ENCODE measurements around the gene SMARCA1.
"Not testable (repeated sequence)": the region's sequence is repeated elsewhere in the genome, so short reads cannot be mapped to it uniquely, and the experiment has no call there.

SMARCA1 gene

DNA sequence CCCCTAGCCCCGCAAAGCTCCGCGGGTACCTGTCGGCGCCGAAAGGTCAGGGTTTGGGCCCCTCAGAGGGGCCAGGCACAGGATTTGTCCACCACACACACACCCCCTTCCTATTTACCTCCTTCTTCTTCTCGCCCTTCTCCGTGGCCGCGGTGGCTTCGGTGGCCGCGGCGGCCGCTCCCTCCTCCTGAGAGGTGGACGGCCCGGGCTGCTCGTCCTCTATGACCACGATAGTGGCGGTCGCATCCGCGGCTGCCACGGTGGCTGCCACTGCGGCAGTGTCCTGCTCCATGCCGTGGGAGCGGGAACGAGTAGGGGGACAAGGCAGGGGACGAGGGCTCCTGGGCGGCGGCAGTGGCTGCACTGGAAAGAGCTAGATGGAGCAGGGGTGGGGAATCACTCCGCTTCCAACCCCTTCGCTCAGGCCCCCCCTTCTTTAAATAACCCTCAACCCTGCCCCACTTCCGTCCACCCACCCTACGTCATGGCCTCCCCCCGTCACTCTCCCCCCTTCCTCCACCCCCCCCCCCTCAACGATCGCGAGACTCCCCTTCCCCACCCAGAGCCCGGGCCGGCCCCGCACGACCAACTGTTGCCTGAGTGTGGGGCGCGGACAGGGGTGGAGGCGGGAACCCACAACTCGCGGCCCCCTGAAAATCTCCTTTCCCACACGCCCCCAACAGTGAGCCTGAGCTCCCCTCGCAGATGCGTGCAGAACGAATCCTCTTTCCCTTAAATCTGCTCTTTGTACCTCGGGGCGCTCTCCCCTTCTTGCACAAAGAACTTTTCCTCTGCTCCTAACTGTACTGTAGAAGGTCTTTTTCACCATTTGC, at the start of gene SMARCA1:
SMARCA1 (minus strand) TSS at position 412 of the 833 bp plus-strand sequence; CDS start at position 292, 120 bp downstream.
- Histone ChIP-seq H3K27ac (peak within 1 kb of the TSS; percentile 77), H3K9me3 (ENCODE audit: severe bottlenecking) (no peaks in the 10 kb centered on the region), H3K27me3 (ENCODE audit: insufficient read depth, low read depth, severe bottlenecking) (peaks cover 6% of the 10 kb centered on the region), H3K4me3 (ENCODE audit: low read depth, low read length) (peak within 1 kb of the TSS; percentile 74), H3K36me3 (no peaks in the 10 kb centered on the region)
- peak; percentile 62 for DNase-seq
- TF ChIP-seq CTCF (IDR thresholded peaks at IDR 0.05; ENCODE audit: low read depth, low read length): no peak

GRCh38 chrX:129572422-129572821, 49.1 kb upstream of the SMARCA1 start:
- no peak overlapping the region for H3K4me3 ChIP-seq (ENCODE audit: low read depth, low read length)
- H3K36me3 ChIP-seq: peaks cover 15% of the 10 kb centered on the region
- H3K9me3 ChIP-seq (ENCODE audit: severe bottlenecking): no peaks in the 10 kb centered on the region
- DNase-seq: no peak
- no peak for TF ChIP-seq CTCF (IDR thresholded peaks at IDR 0.05; ENCODE audit: low read depth, low read length)
- H3K27ac ChIP-seq: no peak overlapping the region
- H3K27me3 ChIP-seq (ENCODE audit: insufficient read depth, low read depth, severe bottlenecking): peaks cover 6% of the 10 kb centered on the region

GRCh38 chrX:129568349-129568748, 45.1 kb upstream of the SMARCA1 start:
- Histone ChIP-seq H3K27me3 (ENCODE audit: insufficient read depth, low read depth, severe bottlenecking) (peaks cover 6% of the 10 kb centered on the region), H3K36me3 (peaks cover 8% of the 10 kb centered on the region), H3K4me3 (ENCODE audit: low read depth, low read length) (no peak overlapping the region), H3K9me3 (ENCODE audit: severe bottlenecking) (no peaks in the 10 kb centered on the region), H3K27ac (no peak overlapping the region)
- DNase-seq: no peak
- no peak for TF ChIP-seq CTCF (IDR thresholded peaks at IDR 0.05; ENCODE audit: low read depth, low read length)

DNA sequence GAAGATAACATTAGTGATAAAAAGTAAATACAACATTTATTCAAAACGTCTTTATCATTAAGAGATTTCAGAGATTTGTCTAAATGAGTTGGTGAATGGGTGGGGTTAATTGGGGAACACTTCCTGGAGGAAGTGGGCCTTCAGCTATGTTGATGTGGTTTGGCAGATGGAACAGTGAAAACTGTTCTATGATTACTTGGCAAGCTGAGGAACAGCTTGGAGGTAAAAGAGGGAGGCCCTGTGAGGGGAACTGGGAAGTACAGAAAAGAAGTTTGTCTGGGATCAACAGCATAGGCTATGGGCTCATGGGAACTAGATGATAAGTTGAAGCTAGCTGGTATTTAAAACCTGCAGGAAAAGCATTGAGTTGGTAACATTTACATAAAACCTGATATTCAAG, 42.8 kb upstream of the SMARCA1 start:
- no peak for DNase-seq
- H3K27ac ChIP-seq: no peak overlapping the region
- no peak overlapping the region for H3K4me3 ChIP-seq (ENCODE audit: low read depth, low read length)
- no peaks in the 10 kb centered on the region for H3K9me3 ChIP-seq (ENCODE audit: severe bottlenecking)
- TF ChIP-seq CTCF (IDR thresholded peaks at IDR 0.05; ENCODE audit: low read depth, low read length): no peak
- peaks cover 19% of the 10 kb centered on the region for H3K36me3 ChIP-seq
- H3K27me3 ChIP-seq (ENCODE audit: insufficient read depth, low read depth, severe bottlenecking): peaks cover 6% of the 10 kb centered on the region

DNA sequence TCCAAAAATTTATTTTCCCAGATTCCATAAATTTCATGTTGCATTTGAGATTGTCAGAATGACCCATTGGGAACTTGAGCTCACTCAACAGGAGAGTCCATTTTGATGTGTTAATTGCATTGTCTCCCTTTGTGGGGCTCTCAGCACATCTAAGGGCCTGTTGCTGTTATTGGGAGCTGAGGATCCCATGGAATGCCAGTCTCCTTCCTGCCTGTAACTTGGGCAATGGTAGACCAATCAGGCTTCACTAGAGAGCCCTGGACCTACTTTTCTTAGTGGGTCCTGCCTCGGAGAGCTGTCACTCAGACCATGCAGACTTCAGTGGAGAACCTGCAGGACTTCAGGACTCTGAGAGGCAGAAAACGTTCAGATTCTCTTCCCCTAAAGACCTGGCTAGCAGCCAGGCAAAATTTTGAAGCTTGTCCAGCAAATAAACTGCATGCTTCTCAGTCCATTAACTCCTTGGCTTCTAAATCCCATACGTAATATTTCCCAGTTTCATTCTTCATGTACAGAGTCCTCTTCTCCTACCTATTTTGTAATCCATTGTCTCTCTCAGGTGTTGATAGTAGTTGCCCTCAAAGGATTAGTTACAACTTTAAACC, 41.9 kb upstream of the SMARCA1 start:
- DNase-seq: no peak
- Histone ChIP-seq H3K36me3 (peaks cover 19% of the 10 kb centered on the region), H3K9me3 (ENCODE audit: severe bottlenecking) (no peaks in the 10 kb centered on the region), H3K27me3 (ENCODE audit: insufficient read depth, low read depth, severe bottlenecking) (peaks cover 6% of the 10 kb centered on the region), H3K4me3 (ENCODE audit: low read depth, low read length) (no peak overlapping the region), H3K27ac (no peak overlapping the region)
- TF ChIP-seq CTCF (IDR thresholded peaks at IDR 0.05; ENCODE audit: low read depth, low read length): no peak

DNA sequence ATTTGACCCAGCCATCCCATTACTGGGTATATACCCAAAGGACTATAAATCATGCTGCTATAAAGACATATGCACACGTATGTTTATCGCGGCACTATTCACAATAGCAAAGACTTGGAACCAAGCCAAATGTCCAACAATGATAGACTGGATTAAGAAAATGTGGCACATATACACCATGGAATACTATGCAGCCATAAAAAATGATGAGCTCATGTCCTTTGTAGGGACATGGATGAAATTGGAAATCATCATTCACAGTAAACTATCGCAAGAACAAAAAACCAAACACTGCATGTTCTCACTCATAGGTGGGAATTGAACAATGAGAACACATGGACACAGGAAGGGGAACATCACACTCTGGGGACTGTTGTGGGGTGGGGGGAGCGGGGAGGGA, 41.1 kb upstream of the SMARCA1 start:
- H3K27me3 ChIP-seq (ENCODE audit: insufficient read depth, low read depth, severe bottlenecking); DNase-seq; H3K4me3 ChIP-seq (ENCODE audit: low read depth, low read length); H3K9me3 ChIP-seq (ENCODE audit: severe bottlenecking); H3K27ac ChIP-seq: not testable (repeated sequence)
- peaks cover 16% of the 10 kb centered on the region for H3K36me3 ChIP-seq

Measured in WERI-Rb-1 (cell line).